ENCODE data around the gene MOB1B.

The MOB1B gene

GRCh38 chr4:70992391-70992881, 90.3 kb downstream of the MOB1B start:
- WGBS (ENCODE audit: extremely low coverage, insufficient coverage, low lambda C conversion rate) = no CpG with 5 or more reads among the region's 5 CpGs
- Histone ChIP-seq H3K9ac (ENCODE audit: low read length) (peak overlapping the region; percentile 61), H4K5ac (ENCODE audit: low read length) (no peak overlapping the region)

GRCh38 chr4:70993181-70994068, 91.3 kb downstream of the MOB1B start, which contains the start of gene DCK:
DCK (plus strand) TSS chr4:70993649; CDS start chr4:70993836, 187 bp downstream.
- Histone ChIP-seq H3K4ac (ENCODE audit: low read depth, low read length) (peak within 1 kb of the TSS; percentile 61), H2AK5ac (ENCODE audit: low read length) (peak within 1 kb of the TSS; percentile 25), H3K4me2 (ENCODE audit: low read length) (peak within 1 kb of the TSS; percentile 29), H4K5ac (ENCODE audit: low read length) (peak within 1 kb of the TSS; percentile 91), H3K23ac (ENCODE audit: low read length) (peak within 1 kb of the TSS; percentile 29), H3K4me3 (ENCODE audit: low read length) (peak within 1 kb of the TSS; percentile 88), H3K79me1 (ENCODE audit: low read length) (peaks cover 5% of the 10 kb centered on the region), H3K56ac (ENCODE audit: low read length) (peak within 1 kb of the TSS; percentile 99), H3K36me3 (ENCODE audit: control insufficient read depth, insufficient read depth, low read length) (no peaks in the 10 kb centered on the region), H3K27ac (ENCODE audit: low read depth, low read length) (peak within 1 kb of the TSS; percentile 49), H2BK15ac (replicated peaks; ENCODE audit: low read depth) (no peak within 1 kb of the TSS), H3K79me2 (ENCODE audit: control insufficient read depth, insufficient read depth, low read length) (peaks cover 29% of the 10 kb centered on the region), H3K18ac (ENCODE audit: low read length) (peak within 1 kb of the TSS; percentile 11), H3K9ac (ENCODE audit: low read length) (peak within 1 kb of the TSS; percentile 99), H3K27me3 (ENCODE audit: insufficient read depth, low read length, poor library complexity) (no peaks in the 10 kb centered on the region), H2BK120ac (ENCODE audit: low read depth, low read length) (no peak within 1 kb of the TSS), H2BK5ac (ENCODE audit: low read length) (peak within 1 kb of the TSS; percentile 27), H4K8ac (ENCODE audit: low read depth, low read length) (no peak within 1 kb of the TSS), H3K4me1 (ENCODE audit: control insufficient read depth, low read depth, low read length) (peaks cover 4% of the 10 kb centered on the region)
- DNase-seq = peak; percentile 96
- no CpG with 5 or more reads among the region's 74 CpGs for WGBS (ENCODE audit: extremely low coverage, insufficient coverage, low lambda C conversion rate)

More at GRCh38 chr4:70992391-70992881, 90.3 kb downstream of the MOB1B start:
- Histone ChIP-seq H3K27ac (ENCODE audit: low read depth, low read length) (no peak overlapping the region), H3K4me2 (ENCODE audit: low read length) (peak overlapping the region; percentile 29), H3K4me1 (ENCODE audit: control insufficient read depth, low read depth, low read length) (peaks cover 4% of the 10 kb centered on the region), H3K79me1 (ENCODE audit: low read length) (peaks cover 5% of the 10 kb centered on the region), H3K18ac (ENCODE audit: low read length) (no peak overlapping the region), H4K8ac (ENCODE audit: low read depth, low read length) (no peak overlapping the region), H3K79me2 (ENCODE audit: control insufficient read depth, insufficient read depth, low read length) (peaks cover 27% of the 10 kb centered on the region), H2BK15ac (replicated peaks; ENCODE audit: low read depth) (no peak overlapping the region), H2AK5ac (ENCODE audit: low read length) (peak overlapping the region; percentile 25), H3K56ac (ENCODE audit: low read length) (peak overlapping the region; percentile 75), H2BK5ac (ENCODE audit: low read length) (no peak overlapping the region), H3K4ac (ENCODE audit: low read depth, low read length) (no peak overlapping the region), H2BK120ac (ENCODE audit: low read depth, low read length) (no peak overlapping the region), H3K27me3 (ENCODE audit: insufficient read depth, low read length, poor library complexity) (no peaks in the 10 kb centered on the region), H3K23ac (ENCODE audit: low read length) (no peak overlapping the region), H3K36me3 (ENCODE audit: control insufficient read depth, insufficient read depth, low read length) (no peaks in the 10 kb centered on the region), H3K4me3 (ENCODE audit: low read length) (no peak overlapping the region)
- DNase-seq = peak; percentile 52

- H4K8ac ChIP-seq (ENCODE audit: low read depth, low read length) = no peak overlapping the region
- peak overlapping the region; percentile 99 for H3K56ac ChIP-seq (ENCODE audit: low read length)
- peak overlapping the region; percentile 61 for H3K4ac ChIP-seq (ENCODE audit: low read depth, low read length)
- peak overlapping the region; percentile 11 for H3K18ac ChIP-seq (ENCODE audit: low read length)
- H2BK5ac ChIP-seq (ENCODE audit: low read length) = peak overlapping the region; percentile 27
- H3K4me2 ChIP-seq (ENCODE audit: low read length) = peak overlapping the region; percentile 12
- peak overlapping the region; percentile 29 for H3K23ac ChIP-seq (ENCODE audit: low read length)
- H3K79me1 ChIP-seq (ENCODE audit: low read length) = peaks cover 5% of the 10 kb centered on the region
- H2AK5ac ChIP-seq (ENCODE audit: low read length) = no peak overlapping the region
- peaks cover 29% of the 10 kb centered on the region for H3K79me2 ChIP-seq (ENCODE audit: control insufficient read depth, insufficient read depth, low read length)
- H3K36me3 ChIP-seq (ENCODE audit: control insufficient read depth, insufficient read depth, low read length) = no peaks in the 10 kb centered on the region
- peak overlapping the region; percentile 88 for H3K4me3 ChIP-seq (ENCODE audit: low read length)
- H4K5ac ChIP-seq (ENCODE audit: low read length) = no peak overlapping the region
- H3K4me1 ChIP-seq (ENCODE audit: control insufficient read depth, low read depth, low read length) = peaks cover 4% of the 10 kb centered on the region
- H3K27ac ChIP-seq (ENCODE audit: low read depth, low read length) = peak overlapping the region; percentile 46
- no CpG with 5 or more reads among the region's 11 CpGs for WGBS (ENCODE audit: extremely low coverage, insufficient coverage, low lambda C conversion rate)
- H3K27me3 ChIP-seq (ENCODE audit: insufficient read depth, low read length, poor library complexity) = no peaks in the 10 kb centered on the region
- no peak overlapping the region for H2BK120ac ChIP-seq (ENCODE audit: low read depth, low read length)
- no peak for DNase-seq
- H2BK15ac ChIP-seq (replicated peaks; ENCODE audit: low read depth) = no peak overlapping the region
- H3K9ac ChIP-seq (ENCODE audit: low read length) = peak overlapping the region; percentile 99
Observed at GRCh38 chr4:70994069-70994366, 91.8 kb downstream of the MOB1B start.

GRCh38 chr4:70994387-70995099, 92.4 kb downstream of the MOB1B start:
- Histone ChIP-seq H3K23ac (ENCODE audit: low read length) (no peak overlapping the region), H3K4me3 (ENCODE audit: low read length) (peak overlapping the region; percentile 88), H3K56ac (ENCODE audit: low read length) (peak overlapping the region; percentile 99), H2BK120ac (ENCODE audit: low read depth, low read length) (no peak overlapping the region), H2BK5ac (ENCODE audit: low read length) (no peak overlapping the region), H3K27ac (ENCODE audit: low read depth, low read length) (no peak overlapping the region), H3K4me1 (ENCODE audit: control insufficient read depth, low read depth, low read length) (peaks cover 4% of the 10 kb centered on the region), H3K4me2 (ENCODE audit: low read length) (peak overlapping the region; percentile 12), H3K79me1 (ENCODE audit: low read length) (peaks cover 5% of the 10 kb centered on the region), H2BK15ac (replicated peaks; ENCODE audit: low read depth) (no peak overlapping the region), H3K9ac (ENCODE audit: low read length) (peak overlapping the region; percentile 99), H3K4ac (ENCODE audit: low read depth, low read length) (no peak overlapping the region), H3K18ac (ENCODE audit: low read length) (no peak overlapping the region), H2AK5ac (ENCODE audit: low read length) (no peak overlapping the region), H3K36me3 (ENCODE audit: control insufficient read depth, insufficient read depth, low read length) (no peaks in the 10 kb centered on the region), H4K8ac (ENCODE audit: low read depth, low read length) (no peak overlapping the region), H4K5ac (ENCODE audit: low read length) (no peak overlapping the region), H3K79me2 (ENCODE audit: control insufficient read depth, insufficient read depth, low read length) (peaks cover 29% of the 10 kb centered on the region), H3K27me3 (ENCODE audit: insufficient read depth, low read length, poor library complexity) (no peaks in the 10 kb centered on the region)
- no CpG with 5 or more reads among the region's 10 CpGs for WGBS (ENCODE audit: extremely low coverage, insufficient coverage, low lambda C conversion rate)
- DNase-seq = no peak

- Histone ChIP-seq H3K4me3 (ENCODE audit: low read length) (no peak overlapping the region), H3K27ac (ENCODE audit: low read depth, low read length) (no peak overlapping the region), H4K8ac (ENCODE audit: low read depth, low read length) (no peak overlapping the region), H3K4ac (ENCODE audit: low read depth, low read length) (no peak overlapping the region), H3K79me1 (ENCODE audit: low read length) (peaks cover 5% of the 10 kb centered on the region), H3K56ac (ENCODE audit: low read length) (peak overlapping the region; percentile 15), H3K9ac (ENCODE audit: low read length) (peak overlapping the region; percentile 34), H3K36me3 (ENCODE audit: control insufficient read depth, insufficient read depth, low read length) (no peaks in the 10 kb centered on the region), H3K27me3 (ENCODE audit: insufficient read depth, low read length, poor library complexity) (no peaks in the 10 kb centered on the region), H3K18ac (ENCODE audit: low read length) (no peak overlapping the region), H3K23ac (ENCODE audit: low read length) (no peak overlapping the region), H3K79me2 (ENCODE audit: control insufficient read depth, insufficient read depth, low read length) (peaks cover 31% of the 10 kb centered on the region), H3K4me1 (ENCODE audit: control insufficient read depth, low read depth, low read length) (peaks cover 4% of the 10 kb centered on the region), H4K5ac (ENCODE audit: low read length) (no peak overlapping the region), H2BK15ac (replicated peaks; ENCODE audit: low read depth) (no peak overlapping the region), H2AK5ac (ENCODE audit: low read length) (no peak overlapping the region), H2BK5ac (ENCODE audit: low read length) (no peak overlapping the region), H3K4me2 (ENCODE audit: low read length) (no peak overlapping the region), H2BK120ac (ENCODE audit: low read depth, low read length) (no peak overlapping the region)
- no CpG with 5 or more reads among the region's 4 CpGs for WGBS (ENCODE audit: extremely low coverage, insufficient coverage, low lambda C conversion rate)
- DNase-seq = no peak
Observed at GRCh38 chr4:70996018-70996360, 93.8 kb downstream of the MOB1B start.

Measured in mesendoderm (in vitro differentiated cells).